Endothelial cell of umbilical vein (primary cell): Measurements from ENCODE around the gene TUBA1A. TPM values are rescaled to one million over a fixed set of nuclear protein-coding genes. Genes with fewer than 3 reads are reported as not detected.

Experiments used
- BruUV-seq: library from RNA; stranded (reverse); fragments of 400-500 nt; replicated peaks from 2 replicates; lab custom pipeline; 2021; lab: Mats Ljungman, UMichigan
- CTCF ChIA-PET: fragments of 300-600, 350-600 bp; sonication (Branson Sonifier 250); formaldehyde crosslinking; loops from one replicate; lab custom pipeline; 2021; ENCODE audit warnings: antibody characterized with exemption, inconsistent platforms; lab: Charles Lee
- POLR2A ChIA-PET: fragments of 300-600, 350-600 bp; sonication (Branson Sonifier 250); formaldehyde crosslinking; loops from one replicate; lab custom pipeline; 2021; ENCODE audit warnings: antibody characterized with exemption, inconsistent platforms; lab: Charles Lee
- DNase-seq: peaks from one replicate; pipeline ENCODE4 v3.0.0-alpha.2; 2011; ENCODE audit warnings: low read depth, low spot score
- FAIRE-seq: peaks from 2 replicates; lab custom pipeline; 2011; peaks lifted over from hg19 to GRCh38; lab: Jason Lieb, UNC
- H2AFZ ChIP-seq: 2 replicates; pipeline ENCODE4 v1.6.0; 2012; ENCODE audit warnings: low read depth, low read length, control low read depth, inconsistent platforms
- H3K27ac ChIP-seq: 2 replicates; pipeline ENCODE4 v1.5.1; 2011; ENCODE audit warnings: low read depth, mild to moderate bottlenecking, control low read depth, low read length, moderate library complexity; ENCODE audit not compliant: insufficient read depth
- H3K27me3 ChIP-seq, 2 experiments: 2 replicates each; pipeline versions ENCODE4 v1.6.0 to v1.6.1; 2011; ENCODE audit warnings: low read length in 2 of 2, mixed read lengths in 1 of 2; ENCODE audit not compliant: control insufficient read depth in 2 of 2, insufficient read depth in 2 of 2
- H3K36me3 ChIP-seq, 2 experiments: 2 replicates in 1 of 2; 3 replicates in 1 of 2; pipeline ENCODE4 v1.5.1; 2011; ENCODE audit warnings: low read length in 2 of 2, mild to moderate bottlenecking in 1 of 2, moderate library complexity in 1 of 2; ENCODE audit not compliant: control insufficient read depth in 2 of 2, insufficient read depth in 2 of 2; ENCODE audit errors: extremely low read depth in 1 of 2
- H3K4me1 ChIP-seq: 3 replicates; pipeline ENCODE4 v1.5.1; 2011; ENCODE audit warnings: mild to moderate bottlenecking, low read length; ENCODE audit not compliant: control insufficient read depth, insufficient read depth; ENCODE audit errors: extremely low read depth
- H3K4me2 ChIP-seq: 2 replicates; pipeline ENCODE4 v1.6.1; 2011; ENCODE audit warnings: low read length, control low read depth, mixed read lengths; ENCODE audit not compliant: insufficient read depth
- H3K4me3 ChIP-seq, 3 experiments: fragments of 200-600 bp in 1 of 3; sonication (generic), shearing (Covaris generic) in 1 of 3; replicated peaks in 1 of 3; 2 replicates each; pipeline ENCODE4 v1.5.1; 2011 to 2016; ENCODE audit warnings: control low read depth in 3 of 3, low read length in 3 of 3, mild to moderate bottlenecking in 2 of 3, inconsistent platforms in 1 of 3, low read depth in 1 of 3, moderate library complexity in 1 of 3; ENCODE audit not compliant: insufficient read depth in 1 of 3
- H3K79me2 ChIP-seq: 2 replicates; pipeline ENCODE4 v1.6.0; 2012; ENCODE audit warnings: low read length, inconsistent platforms; ENCODE audit not compliant: control insufficient read depth, insufficient read depth
- H3K9ac ChIP-seq: replicated peaks from 2 replicates; pipeline ENCODE3; 2011; ENCODE audit warnings: low read length, control low read depth; ENCODE audit not compliant: insufficient read depth; ENCODE audit errors: extremely low read depth
- H3K9me1 ChIP-seq: replicated peaks from 3 replicates; pipeline ENCODE4 v1.6.0; 2011; ENCODE audit warnings: mild to moderate bottlenecking, low read length; ENCODE audit not compliant: control insufficient read depth, insufficient read depth; ENCODE audit errors: extremely low read depth
- H3K9me3 ChIP-seq: replicated peaks from 2 replicates; pipeline ENCODE4 v1.5.1; 2012; ENCODE audit warnings: low read length, inconsistent platforms; ENCODE audit not compliant: control insufficient read depth, insufficient read depth
- H4K20me1 ChIP-seq: replicated peaks from 2 replicates; pipeline ENCODE3; 2011; ENCODE audit warnings: mild to moderate bottlenecking, low read length; ENCODE audit not compliant: control insufficient read depth, insufficient read depth; ENCODE audit errors: extremely low read depth
- CTCF ChIP-seq, 2 donors: IDR thresholded peaks; 1 replicate in 1 of 2; 2 replicates in 1 of 2; pipeline ENCODE4 v1.5.1; 2011; ENCODE audit warnings: low read length in 2 of 2, mild to moderate bottlenecking in 2 of 2, moderate library complexity in 2 of 2, control low read depth in 1 of 2, inconsistent platforms in 1 of 2, low read depth in 1 of 2; ENCODE audit not compliant: insufficient read depth in 1 of 2; ENCODE audit errors: extremely low read depth in 1 of 2
- EZH2 ChIP-seq: IDR thresholded peaks from 2 replicates; pipeline ENCODE4 v1.6.1; 2012; ENCODE audit warnings: borderline replicate concordance, low read depth, mild to moderate bottlenecking, moderate library complexity, low read length, inconsistent platforms; ENCODE audit not compliant: severe bottlenecking
- FOS ChIP-seq: IDR thresholded peaks from 2 replicates; pipeline ENCODE4 v1.6.1; 2011; ENCODE audit warnings: mild to moderate bottlenecking, low read length, moderate library complexity, borderline replicate concordance; ENCODE audit not compliant: insufficient read depth
- GATA2 ChIP-seq: IDR thresholded peaks from 2 replicates; pipeline ENCODE4 v1.7.0; 2011; ENCODE audit warnings: low read depth, mild to moderate bottlenecking, moderate library complexity, mixed read lengths, low read length; ENCODE audit not compliant: insufficient read length, insufficient read depth
- JUN ChIP-seq: IDR thresholded peaks from 2 replicates; pipeline ENCODE4 v1.6.1; 2011; ENCODE audit warnings: borderline replicate concordance, low read depth; ENCODE audit not compliant: insufficient read length, insufficient read depth
- MAX ChIP-seq: IDR thresholded peaks from 2 replicates; pipeline ENCODE4 v1.6.1; 2011; ENCODE audit not compliant: insufficient read depth, insufficient read length
- MYC ChIP-seq: IDR thresholded peaks from one replicate; pipeline ENCODE4 v1.6.1; 2011; ENCODE audit warnings: mild to moderate bottlenecking, low read depth, low read length
- POLR2A ChIP-seq: IDR thresholded peaks from 2 replicates; pipeline ENCODE4 v1.6.1; 2012; ENCODE audit warnings: low read depth, mild to moderate bottlenecking, control low read depth, low read length
- POLR2AphosphoS5 ChIP-seq: IDR thresholded peaks from 2 replicates; pipeline ENCODE4 v1.6.1; 2012; ENCODE audit warnings: low read depth, mild to moderate bottlenecking, control low read depth, low read length, moderate library complexity; ENCODE audit not compliant: insufficient read depth
- dilution Hi-C: fragments of 300-500 bp; cut with MboI; formaldehyde crosslinking; loops from one replicate; pipeline ENCODE4 v1.15.0; 2019; ENCODE audit warnings: low sequenced_read_pairs; ENCODE audit not compliant: extremely low pct_ligation_motif_present
- intact Hi-C: fragments of 100-400 bp; cut with micrococcal nuclease; formaldehyde crosslinking; loops from one replicate; pipeline ENCODE4 v1.10.0; 2022
- polyA plus RNA-seq, 4 experiments: library from polyadenylated mRNA; depleted of rRNA in 3 of 4; stranded (reverse) in 3 of 4; unstranded in 1 of 4; fragments of >200 nt; gene quantifications; 2 replicates each; pipeline versions ENCODE4 v1.2.1 to v1.2.3, GENCODE V29; 2011 to 2012; ENCODE audit warnings: missing spikeins in 1 of 4
- total RNA-seq: library from RNA; stranded (reverse); gene quantifications from 2 replicates; pipeline ENCODE4 v1.2.3, GENCODE V29; 2021

The TUBA1A gene
- total and polyA plus RNA-seq, 2 donors (not counting 3 experiments of a cell fraction or from before 2014, with no cell fraction given), result 740 to 2,429 TPM

- Histone ChIP-seq H3K27me3 (no peaks in the 10 kb centered on the region), H2AFZ (no peak overlapping the region), H3K36me3 (peaks cover 10 to 12% of the 10 kb centered on the region in 2 experiments), H3K79me2 (peaks cover 26% of the 10 kb centered on the region), H3K4me1 (peaks cover 28% of the 10 kb centered on the region), H3K27ac (peak overlapping the region; percentile 56), H4K20me1 (peaks cover 9% of the 10 kb centered on the region), H3K4me3 (peak overlapping the region; percentile 74 to 95 (median 89)), H3K9me3 (no peaks in the 10 kb centered on the region), H3K4me2 (peak overlapping the region; percentile 3), H3K9ac (peak overlapping the region; percentile 84), H3K9me1 (no peaks in the 10 kb centered on the region)
- POLR2A ChIA-PET, result interaction anchor here (0.5 to 4.8 kb wide), 18 partner anchors 9 to 118 kb away, joined by 3 to 58 read pairs (median 4); partner anchors contain the start of genes RHEBL1 and TUBA1B
- FAIRE-seq (peak; percentile 37), DNase-seq (peak; percentile 65)
- CTCF ChIA-PET, result interaction anchor here (1.0 to 4.3 kb wide), 10 partner anchors 13 to 124 kb away, joined by 3 to 38 read pairs (median 12); partner anchors contain the start of gene TUBA1B
- TSS peak; percentile 57 for BruUV-seq
- dilution Hi-C loops (no loop called here), intact Hi-C loops (no loop called here)
- TF ChIP-seq POLR2AphosphoS5, result peak; percentile 62
- no peak for TF ChIP-seq FOS
Observed at GRCh38 chr12:49188201-49188915, 522 bp downstream of the TUBA1A start.

- POLR2A ChIA-PET, result interaction anchor here (1.5 to 4.8 kb wide), 3 partner anchors 35 to 56 kb away, joined by 5 to 58 read pairs (median 17); partner anchors contain the start of gene TUBA1B
- Histone ChIP-seq H3K4me1 (peaks cover 28% of the 10 kb centered on the region), H3K4me2 (peak overlapping the region; percentile 93), H2AFZ (no peak overlapping the region), H3K36me3 (peaks cover 10 to 12% of the 10 kb centered on the region in 2 experiments), H3K4me3 (peak overlapping the region; percentile 52 to 95 (median 89)), H3K9ac (peak overlapping the region; percentile 84), H3K9me1 (no peaks in the 10 kb centered on the region), H3K27ac (peak overlapping the region; percentile 24), H3K27me3 (no peaks in the 10 kb centered on the region), H4K20me1 (peaks cover 9% of the 10 kb centered on the region), H3K79me2 (peaks cover 26% of the 10 kb centered on the region), H3K9me3 (no peaks in the 10 kb centered on the region)
- DNase-seq, result peak; percentile 50
- TF ChIP-seq GATA2, result no peak
- no peak for TF ChIP-seq POLR2A
- no peak for TF ChIP-seq MAX
- no peak for TF ChIP-seq FOS
- no peak for TF ChIP-seq POLR2AphosphoS5
- no peak for TF ChIP-seq EZH2
- no peak for TF ChIP-seq MYC
- TF ChIP-seq JUN, result no peak
- no peak for TF ChIP-seq CTCF (IDR thresholded peaks at IDR 0.05; ENCODE audit: extremely low read depth in 1 of 2, insufficient read depth in 1 of 2, low read depth in 1 of 2, low read length in 2 of 2)
- CTCF ChIA-PET, result interaction anchor here (0.6 to 4.3 kb wide), 6 partner anchors 17 to 119 kb away, joined by 3 to 38 read pairs (median 13); partner anchors contain the start of gene TUBA1B
- intact Hi-C loops, result loop anchor here (1.0 kb wide), 1 partner anchor 57 kb away; no protein-coding TSS in a partner anchor
- BruUV-seq, result no TSS peak
- dilution Hi-C loops, result no loop called here
- FAIRE-seq, result peak; percentile 40
Observed at GRCh38 chr12:49187184-49187583, 1.7 kb downstream of the TUBA1A start.
